GM19324 (cell line): ENCODE data around the gene TEC.

ENCODE experiments used
- ATAC-seq: cut with Tn5 transposase; IDR thresholded peaks from one replicate; pipeline ENCODE4 v1.9.1; 2021; ENCODE audit warnings: mild to moderate bottlenecking, moderate library complexity; ENCODE audit not compliant: unreplicated experiment, low FRiP score

Gene TEC

GRCh38 chr4:48270523-48270897, 872 bp upstream of the TEC start:
- ATAC-seq, result no peak

GRCh38 chr4:48269861-48270522, 354 bp upstream of the TEC start:
- peak; percentile 84 for ATAC-seq

GRCh38 chr4:48267574-48267973, 2.1 kb downstream of the TEC start:
- ATAC-seq, result no peak

GRCh38 chr4:48266781-48267180, 2.9 kb downstream of the TEC start:
- no peak for ATAC-seq

- no peak for ATAC-seq
Measured at GRCh38 chr4:48262926-48263325, 6.7 kb downstream of the TEC start.

- no peak for ATAC-seq
Measured at GRCh38 chr4:48262484-48262883, 7.2 kb downstream of the TEC start.

GRCh38 chr4:48261281-48261680, 8.4 kb downstream of the TEC start:
- ATAC-seq, result no peak

GRCh38 chr4:48259748-48260147, 9.9 kb downstream of the TEC start:
- ATAC-seq, result no peak

- no peak for ATAC-seq
Measured at GRCh38 chr4:48258845-48259397, 10.7 kb downstream of the TEC start.

GRCh38 chr4:48255959-48256342, 13.7 kb downstream of the TEC start:
- ATAC-seq, result no peak

GRCh38 chr4:48255072-48255958, 14.3 kb downstream of the TEC start:
- no peak for ATAC-seq

GRCh38 chr4:48254381-48255071, 15.1 kb downstream of the TEC start:
- ATAC-seq, result no peak

GRCh38 chr4:48252313-48252712, 17.3 kb downstream of the TEC start:
- ATAC-seq, result no peak

GRCh38 chr4:48250980-48251379, 18.7 kb downstream of the TEC start:
- no peak for ATAC-seq

- no peak for ATAC-seq
Measured at GRCh38 chr4:48250343-48250742, 19.3 kb downstream of the TEC start.

- ATAC-seq, result no peak
Measured at GRCh38 chr4:48249378-48249777, 20.3 kb downstream of the TEC start.

- ATAC-seq, result peak; percentile 22
Measured at GRCh38 chr4:48248559-48248953, 21.1 kb downstream of the TEC start.

GRCh38 chr4:48247878-48248558, 21.6 kb downstream of the TEC start:
- ATAC-seq, result peak; percentile 45

GRCh38 chr4:48247142-48247877, 22.3 kb downstream of the TEC start:
- peak; percentile 32 for ATAC-seq

GRCh38 chr4:48244665-48245064, 25.0 kb downstream of the TEC start:
- ATAC-seq, result no peak
